HEK293 (cell line): ENCODE results near the gene GPRASP3.

ENCODE experiments used
- CTCF ChIA-PET: fragments of 350-600 bp; formaldehyde crosslinking; extraction: SDS; loops from one replicate; lab custom pipeline; 2021; ENCODE audit warnings: antibody characterized with exemption; lab: Yijun Ruan, JAX
- POLR2A ChIA-PET: fragments of 300-600 bp; formaldehyde crosslinking; extraction: SDS; loops from one replicate; lab custom pipeline; 2020; ENCODE audit warnings: antibody characterized with exemption, inconsistent platforms; lab: Yijun Ruan, JAX
- H3K27ac ChIP-seq: fragments of 200-500 bp; sonication (Bioruptor generic); 2 replicates; pipeline ENCODE4 v1.5.1; 2014; ENCODE audit warnings: low read depth, low read length, control low read depth, inconsistent platforms; ENCODE audit errors: extremely low read depth
- H3K36me3 ChIP-seq, 2 experiments: fragments of 200-500 bp in 1 of 2; sonication (Bioruptor generic) in 1 of 2; 1 replicate in 1 of 2; 2 replicates in 1 of 2; pipeline ENCODE4 v1.5.1; 2014 to 2017; ENCODE audit warnings: inconsistent platforms in 2 of 2, low read length in 2 of 2; ENCODE audit not compliant: control insufficient read depth in 2 of 2, insufficient read depth in 1 of 2
- H3K4me1 ChIP-seq: fragments of 200-500 bp; sonication (Bioruptor generic); 2 replicates; pipeline ENCODE4 v1.5.1; 2014; ENCODE audit warnings: mild to moderate bottlenecking, low read length, inconsistent platforms; ENCODE audit not compliant: control insufficient read depth, insufficient read depth
- H3K4me3 ChIP-seq: 2 replicates; pipeline ENCODE4 v1.5.1; 2011; ENCODE audit warnings: low read depth, mild to moderate bottlenecking, control low read depth, low read length, moderate library complexity
- H3K9me3 ChIP-seq: fragments of 200-500 bp; sonication (Bioruptor generic); 2 replicates; pipeline ENCODE4 v1.5.1; 2014; ENCODE audit warnings: low read depth, low read length, inconsistent platforms; ENCODE audit not compliant: control insufficient read depth, insufficient read depth
- HOXD13 ChIP-seq: sonication (generic); formaldehyde crosslinking; IDR thresholded peaks from 2 replicates; pipeline ENCODE4 v1.8.0; 2022; ENCODE audit warnings: missing genetic modification reagents, borderline replicate concordance
- KLF8 ChIP-seq: fragments of 450-650 bp; formaldehyde crosslinking; IDR thresholded peaks from 2 replicates; pipeline ENCODE4 v1.5.1; 2016; ENCODE audit warnings: missing biosample characterization, missing genetic modification characterization
- OSR2 ChIP-seq: fragments of 450-650 bp; formaldehyde crosslinking; IDR thresholded peaks from 2 replicates; pipeline ENCODE4 v1.5.1; 2016; ENCODE audit warnings: missing biosample characterization, missing genetic modification characterization
- YY1 ChIP-seq: fragments of 450-650 bp; formaldehyde crosslinking; IDR thresholded peaks from 2 replicates; pipeline ENCODE4 v1.5.1; 2018; ENCODE audit warnings: missing biosample characterization, missing genetic modification characterization
- ZBTB7A ChIP-seq: fragments of 450-650 bp; formaldehyde crosslinking; IDR thresholded peaks from 2 replicates; pipeline ENCODE4 v1.5.1; 2016; ENCODE audit warnings: low read depth, missing biosample characterization, missing genetic modification characterization
- ZFP3 ChIP-seq: fragments of 450-650 bp; formaldehyde crosslinking; IDR thresholded peaks from 2 replicates; pipeline ENCODE4 v1.5.1; 2016; ENCODE audit warnings: low read depth, missing biosample characterization, missing genetic modification characterization
- ZNF121 ChIP-seq: fragments of 450-650 bp; formaldehyde crosslinking; IDR thresholded peaks from 2 replicates; pipeline ENCODE4 v1.5.1; 2016; ENCODE audit warnings: missing biosample characterization, missing genetic modification characterization
- ZNF19 ChIP-seq: fragments of 450-650 bp; formaldehyde crosslinking; IDR thresholded peaks from 2 replicates; pipeline ENCODE4; 2016; ENCODE audit warnings: missing biosample characterization, missing genetic modification characterization, low read depth
- ZNF266 ChIP-seq: fragments of 450-650 bp; formaldehyde crosslinking; IDR thresholded peaks from 2 replicates; pipeline ENCODE4 v1.5.1; 2016; ENCODE audit warnings: missing biosample characterization, missing genetic modification characterization, low read depth
- ZNF354C ChIP-seq: fragments of 450-650 bp; formaldehyde crosslinking; IDR thresholded peaks from 2 replicates; pipeline ENCODE4 v1.5.1; 2016; ENCODE audit warnings: missing biosample characterization, missing genetic modification characterization, low read depth, borderline replicate concordance
- ZNF37A ChIP-seq: fragments of 450-650 bp; IDR thresholded peaks from 2 replicates; pipeline ENCODE4 v1.5.1; 2018; ENCODE audit warnings: missing biosample characterization, missing genetic modification characterization
- ZNF433 ChIP-seq: fragments of 450-650 bp; formaldehyde crosslinking; IDR thresholded peaks from 2 replicates; pipeline ENCODE4 v1.5.1; 2016; ENCODE audit warnings: missing biosample characterization, missing genetic modification characterization, low read depth
- ZNF560 ChIP-seq: fragments of 450-650 bp; formaldehyde crosslinking; IDR thresholded peaks from 2 replicates; pipeline ENCODE4 v1.5.1; 2017; ENCODE audit warnings: missing biosample characterization, missing genetic modification characterization, borderline replicate concordance
- ZNF600 ChIP-seq: fragments of 450-650 bp; formaldehyde crosslinking; IDR thresholded peaks from 2 replicates; pipeline ENCODE4 v1.5.1; 2016; ENCODE audit warnings: missing biosample characterization, missing genetic modification characterization
- ZNF776 ChIP-seq: fragments of 450-650 bp; formaldehyde crosslinking; IDR thresholded peaks from 2 replicates; pipeline ENCODE4 v1.5.0; 2017; ENCODE audit warnings: missing biosample characterization, missing genetic modification characterization, borderline replicate concordance
- TF ChIP-seq, protein P1 (sequence below): fragments of 450-650 bp; formaldehyde crosslinking; conservative IDR thresholded peaks from 2 replicates; pipeline ENCODE4 v1.5.1; 2016; ENCODE audit warnings: low read depth, missing biosample characterization, missing genetic modification characterization
- TF ChIP-seq, protein P2 (sequence below): fragments of 450-650 bp; formaldehyde crosslinking; IDR thresholded peaks from 2 replicates; pipeline ENCODE4 v1.5.1; 2016; ENCODE audit warnings: missing biosample characterization, missing genetic modification characterization, borderline replicate concordance

GPRASP3 gene

GRCh38 chrX:102745857-102746584, 25.5 kb downstream of the GPRASP3 start (continued):
- TF ChIP-seq, protein P1, sequence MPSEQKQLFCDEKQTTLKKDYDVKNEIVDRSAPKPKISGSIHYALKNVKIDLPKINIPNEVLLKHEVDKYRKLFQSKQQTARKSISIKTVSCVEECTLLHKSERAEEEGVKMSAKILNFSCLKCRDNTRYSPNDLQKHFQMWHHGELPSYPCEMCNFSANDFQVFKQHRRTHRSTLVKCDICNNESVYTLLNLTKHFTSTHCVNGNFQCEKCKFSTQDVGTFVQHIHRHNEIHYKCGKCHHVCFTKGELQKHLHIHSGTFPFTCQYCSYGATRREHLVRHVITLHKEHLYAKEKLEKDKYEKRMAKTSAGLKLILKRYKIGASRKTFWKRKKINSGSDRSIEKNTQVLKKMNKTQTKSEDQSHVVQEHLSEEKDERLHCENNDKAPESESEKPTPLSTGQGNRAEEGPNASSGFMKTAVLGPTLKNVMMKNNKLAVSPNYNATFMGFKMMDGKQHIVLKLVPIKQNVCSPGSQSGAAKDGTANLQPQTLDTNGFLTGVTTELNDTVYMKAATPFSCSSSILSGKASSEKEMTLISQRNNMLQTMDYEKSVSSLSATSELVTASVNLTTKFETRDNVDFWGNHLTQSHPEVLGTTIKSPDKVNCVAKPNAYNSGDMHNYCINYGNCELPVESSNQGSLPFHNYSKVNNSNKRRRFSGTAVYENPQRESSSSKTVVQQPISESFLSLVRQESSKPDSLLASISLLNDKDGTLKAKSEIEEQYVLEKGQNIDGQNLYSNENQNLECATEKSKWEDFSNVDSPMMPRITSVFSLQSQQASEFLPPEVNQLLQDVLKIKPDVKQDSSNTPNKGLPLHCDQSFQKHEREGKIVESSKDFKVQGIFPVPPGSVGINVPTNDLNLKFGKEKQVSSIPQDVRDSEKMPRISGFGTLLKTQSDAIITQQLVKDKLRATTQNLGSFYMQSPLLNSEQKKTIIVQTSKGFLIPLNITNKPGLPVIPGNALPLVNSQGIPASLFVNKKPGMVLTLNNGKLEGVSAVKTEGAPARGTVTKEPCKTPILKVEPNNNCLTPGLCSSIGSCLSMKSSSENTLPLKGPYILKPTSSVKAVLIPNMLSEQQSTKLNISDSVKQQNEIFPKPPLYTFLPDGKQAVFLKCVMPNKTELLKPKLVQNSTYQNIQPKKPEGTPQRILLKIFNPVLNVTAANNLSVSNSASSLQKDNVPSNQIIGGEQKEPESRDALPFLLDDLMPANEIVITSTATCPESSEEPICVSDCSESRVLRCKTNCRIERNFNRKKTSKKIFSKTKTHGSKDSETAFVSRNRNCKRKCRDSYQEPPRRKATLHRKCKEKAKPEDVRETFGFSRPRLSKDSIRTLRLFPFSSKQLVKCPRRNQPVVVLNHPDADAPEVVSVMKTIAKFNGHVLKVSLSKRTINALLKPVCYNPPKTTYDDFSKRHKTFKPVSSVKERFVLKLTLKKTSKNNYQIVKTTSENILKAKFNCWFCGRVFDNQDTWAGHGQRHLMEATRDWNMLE = no peak

GRCh38 chrX:102765217-102765616, 44.7 kb downstream of the GPRASP3 start:
- no peak overlapping the region for H3K27ac ChIP-seq

GRCh38 chrX:102765809-102766208, 45.3 kb downstream of the GPRASP3 start:
- Histone ChIP-seq H3K4me3 (no peak overlapping the region), H3K27ac (no peak overlapping the region), H3K36me3 (no peaks in the 10 kb centered on the region), H3K9me3 (no peaks in the 10 kb centered on the region), H3K4me1 (no peaks in the 10 kb centered on the region)
- ChIA-PET CTCF (no interaction called here), POLR2A (no interaction called here)
- TF ChIP-seq HOXD13 (CRISPR knock-in tag) (no peak), ZNF37A (tag by site-specific recombination) (no peak), ZNF266 (tag by site-specific recombination) (no peak), ZNF354C (no peak), ZNF560 (tag by site-specific recombination) (no peak)

More at GRCh38 chrX:102765217-102765616, 44.7 kb downstream of the GPRASP3 start:
- no peak overlapping the region for H3K4me3 ChIP-seq
- no peaks in the 10 kb centered on the region for H3K4me1 ChIP-seq
- no peaks in the 10 kb centered on the region for H3K36me3 ChIP-seq
- TF ChIP-seq YY1 (tag by site-specific recombination) (no peak), ZNF19 (tag by site-specific recombination) (no peak), ZNF121 (tag by site-specific recombination) (no peak), ZBTB7A (tag by site-specific recombination) (no peak), KLF8 (no peak), ZNF776 (no peak), OSR2 (tag by site-specific recombination) (no peak), ZNF433 (no peak), ZFP3 (no peak), ZNF600 (tag by site-specific recombination) (no peak)
- TF ChIP-seq, protein P2, sequence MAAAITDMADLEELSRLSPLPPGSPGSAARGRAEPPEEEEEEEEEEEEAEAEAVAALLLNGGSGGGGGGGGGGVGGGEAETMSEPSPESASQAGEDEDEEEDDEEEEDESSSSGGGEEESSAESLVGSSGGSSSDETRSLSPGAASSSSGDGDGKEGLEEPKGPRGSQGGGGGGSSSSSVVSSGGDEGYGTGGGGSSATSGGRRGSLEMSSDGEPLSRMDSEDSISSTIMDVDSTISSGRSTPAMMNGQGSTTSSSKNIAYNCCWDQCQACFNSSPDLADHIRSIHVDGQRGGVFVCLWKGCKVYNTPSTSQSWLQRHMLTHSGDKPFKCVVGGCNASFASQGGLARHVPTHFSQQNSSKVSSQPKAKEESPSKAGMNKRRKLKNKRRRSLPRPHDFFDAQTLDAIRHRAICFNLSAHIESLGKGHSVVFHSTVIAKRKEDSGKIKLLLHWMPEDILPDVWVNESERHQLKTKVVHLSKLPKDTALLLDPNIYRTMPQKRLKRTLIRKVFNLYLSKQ (tag by site-specific recombination) = no peak
- POLR2A ChIA-PET = no interaction called here
- no peaks in the 10 kb centered on the region for H3K9me3 ChIP-seq
- CTCF ChIA-PET = no interaction called here
